Sigmoid colon (tissue), 4 donors: ENCODE results near the gene GRK1.

Source experiments
- EP300 ChIP-seq, 4 donors: sonication (generic); formaldehyde crosslinking; IDR thresholded peaks; one replicate each; pipeline ENCODE4 v1.6.1; 2017; ENCODE audit warnings: antibody characterized with exemption in 4 of 4
- POLR2A ChIP-seq, 2 donors: fragments of 450-650 bp; IDR thresholded peaks; one replicate each; pipeline ENCODE4 v1.6.1; 2016; ENCODE audit warnings: antibody characterized with exemption in 2 of 2, mild to moderate bottlenecking in 2 of 2, moderate library complexity in 2 of 2
- TF ChIP-seq, protein P1 (sequence below), 4 experiments: fragments of 450-650 bp in 3 of 4; fragments of 200-600 bp in 1 of 4; IDR thresholded peaks; one replicate each; pipeline ENCODE4 v1.5.1; 2016 to 2019; ENCODE audit warnings: antibody characterized with exemption in 4 of 4, mild to moderate bottlenecking in 3 of 4, moderate library complexity in 2 of 4

DNA sequence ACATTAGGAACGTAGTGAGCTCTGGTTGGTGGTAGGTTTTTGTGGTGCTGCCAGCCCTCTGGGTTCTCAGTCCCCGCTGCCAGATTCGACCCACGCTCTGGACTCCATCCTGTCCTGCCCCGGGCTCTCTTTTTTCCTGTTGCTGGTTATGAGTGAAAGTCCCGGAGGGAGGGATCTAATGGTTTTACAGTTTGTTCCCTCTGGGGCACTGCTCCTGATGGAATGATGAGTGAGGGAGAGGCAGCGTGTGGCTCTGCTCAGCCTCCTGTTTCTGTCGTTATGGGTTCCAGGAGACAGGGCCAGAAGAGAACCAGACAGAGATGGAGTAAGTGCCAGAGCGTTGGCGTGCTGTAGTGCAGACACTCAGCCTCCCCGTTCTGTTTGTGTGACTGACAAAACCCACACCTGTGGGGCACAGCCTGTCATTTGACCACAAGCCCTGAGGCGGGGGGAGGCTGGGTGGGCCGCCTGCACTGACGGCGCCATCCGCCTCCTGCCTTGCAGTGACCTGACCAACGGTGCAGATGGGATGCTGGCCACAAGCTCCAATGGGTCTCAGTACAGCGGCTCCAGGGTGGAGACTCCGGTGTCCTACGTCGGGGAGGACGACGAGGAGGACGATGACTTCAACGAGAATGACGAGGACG lies 27.3 kb upstream of the GRK1 start:
- no peak for TF ChIP-seq EP300 (IDR thresholded peaks at IDR 0.05)
- TF ChIP-seq, protein P1, sequence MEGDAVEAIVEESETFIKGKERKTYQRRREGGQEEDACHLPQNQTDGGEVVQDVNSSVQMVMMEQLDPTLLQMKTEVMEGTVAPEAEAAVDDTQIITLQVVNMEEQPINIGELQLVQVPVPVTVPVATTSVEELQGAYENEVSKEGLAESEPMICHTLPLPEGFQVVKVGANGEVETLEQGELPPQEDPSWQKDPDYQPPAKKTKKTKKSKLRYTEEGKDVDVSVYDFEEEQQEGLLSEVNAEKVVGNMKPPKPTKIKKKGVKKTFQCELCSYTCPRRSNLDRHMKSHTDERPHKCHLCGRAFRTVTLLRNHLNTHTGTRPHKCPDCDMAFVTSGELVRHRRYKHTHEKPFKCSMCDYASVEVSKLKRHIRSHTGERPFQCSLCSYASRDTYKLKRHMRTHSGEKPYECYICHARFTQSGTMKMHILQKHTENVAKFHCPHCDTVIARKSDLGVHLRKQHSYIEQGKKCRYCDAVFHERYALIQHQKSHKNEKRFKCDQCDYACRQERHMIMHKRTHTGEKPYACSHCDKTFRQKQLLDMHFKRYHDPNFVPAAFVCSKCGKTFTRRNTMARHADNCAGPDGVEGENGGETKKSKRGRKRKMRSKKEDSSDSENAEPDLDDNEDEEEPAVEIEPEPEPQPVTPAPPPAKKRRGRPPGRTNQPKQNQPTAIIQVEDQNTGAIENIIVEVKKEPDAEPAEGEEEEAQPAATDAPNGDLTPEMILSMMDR (IDR thresholded peaks at IDR 0.05): no peak
- no peak for TF ChIP-seq POLR2A (IDR thresholded peaks at IDR 0.05)
